Liver (tissue), 9 donors: ENCODE results near the gene FBXO38. TPM values are rescaled to one million over a fixed set of nuclear protein-coding genes. Genes with fewer than 3 reads are reported as not detected.

Experiments used
- DNase-seq: peaks from one replicate; pipeline ENCODE4 v3.0.0-alpha.2; 2017; ENCODE audit warnings: low spot score
- H3K27ac ChIP-seq, 2 donors: one replicate each; pipeline ENCODE4 v1.7.0; 2013; ENCODE audit warnings: inconsistent platforms in 2 of 2, low read length in 2 of 2, control low read depth in 1 of 2, low read depth in 1 of 2, mild to moderate bottlenecking in 1 of 2
- H3K27me3 ChIP-seq, 4 donors: one replicate each; pipeline versions ENCODE4 v1.6.1 to v1.7.0; 2013; ENCODE audit warnings: low read length in 3 of 4, inconsistent platforms in 1 of 4, mild to moderate bottlenecking in 1 of 4, moderate library complexity in 1 of 4; ENCODE audit not compliant: control insufficient read depth in 4 of 4, insufficient read depth in 4 of 4
- H3K36me3 ChIP-seq, 4 donors: one replicate each; pipeline versions ENCODE4 v1.6.1 to v1.7.0; 2013; ENCODE audit warnings: low read length in 3 of 4, mild to moderate bottlenecking in 3 of 4, low read depth in 1 of 4, moderate library complexity in 1 of 4; ENCODE audit not compliant: control insufficient read depth in 4 of 4, insufficient read depth in 3 of 4
- H3K4me1 ChIP-seq, 4 donors: one replicate each; pipeline versions ENCODE4 v1.6.1 to v1.7.0; 2013; ENCODE audit warnings: low read length in 3 of 4, mild to moderate bottlenecking in 3 of 4, moderate library complexity in 1 of 4; ENCODE audit not compliant: control insufficient read depth in 4 of 4, insufficient read depth in 4 of 4
- H3K4me3 ChIP-seq, 3 donors: one replicate each; pipeline versions ENCODE4 v1.6.1 to v1.7.0; 2013; ENCODE audit warnings: low read length in 3 of 3, control low read depth in 1 of 3, low read depth in 1 of 3, mild to moderate bottlenecking in 1 of 3
- H3K9ac ChIP-seq, 2 donors: one replicate each; pipeline ENCODE4 v1.7.0; 2013; ENCODE audit warnings: low read length in 2 of 2, mild to moderate bottlenecking in 2 of 2, moderate library complexity in 2 of 2, control low read depth in 1 of 2, low read depth in 1 of 2
- H3K9me3 ChIP-seq, 4 donors: one replicate each; pipeline versions ENCODE4 v1.6.1 to v1.7.0; 2013; ENCODE audit warnings: low read length in 3 of 4; ENCODE audit not compliant: control insufficient read depth in 4 of 4
- EGR1 ChIP-seq, 2 donors: IDR thresholded peaks; 2 replicates each; pipeline ENCODE4 v1.6.1; 2016 to 2018; ENCODE audit warnings: antibody characterized with exemption in 2 of 2, low read depth in 2 of 2
- FOXA1 ChIP-seq: IDR thresholded peaks from 2 replicates; pipeline ENCODE4 v1.6.1; 2016; ENCODE audit warnings: antibody characterized with exemption
- FOXA2 ChIP-seq: IDR thresholded peaks from 2 replicates; pipeline ENCODE4 v1.6.1; 2016; ENCODE audit warnings: antibody characterized with exemption
- GABPA ChIP-seq, 2 donors: IDR thresholded peaks in 1 of 2; conservative IDR thresholded peaks in 1 of 2; 2 replicates each; pipeline ENCODE4 v1.6.1; 2016; ENCODE audit warnings: antibody characterized with exemption in 2 of 2, mild to moderate bottlenecking in 1 of 2, moderate library complexity in 1 of 2
- HNF4A ChIP-seq, 2 donors: conservative IDR thresholded peaks; 2 replicates each; pipeline ENCODE4 v1.6.1; 2016; ENCODE audit warnings: antibody characterized with exemption in 2 of 2, mild to moderate bottlenecking in 2 of 2
- HNF4G ChIP-seq: IDR thresholded peaks from 2 replicates; pipeline ENCODE4 v1.6.1; 2016; ENCODE audit warnings: antibody characterized with exemption
- JUND ChIP-seq, 2 donors: IDR thresholded peaks; 2 replicates each; pipeline ENCODE4 v1.6.1; 2016; ENCODE audit warnings: antibody characterized with exemption in 2 of 2
- NR2F2 ChIP-seq: IDR thresholded peaks from 2 replicates; pipeline ENCODE4 v1.6.1; 2016; ENCODE audit warnings: antibody characterized with exemption
- RAD21 ChIP-seq, 2 donors: IDR thresholded peaks; 2 replicates each; pipeline ENCODE4 v1.6.1; 2016; ENCODE audit warnings: antibody characterized with exemption in 2 of 2, mild to moderate bottlenecking in 2 of 2
- RXRA ChIP-seq, 2 donors: IDR thresholded peaks; 2 replicates each; pipeline ENCODE4 v1.6.1; 2017 to 2018; ENCODE audit warnings: antibody characterized with exemption in 2 of 2, mild to moderate bottlenecking in 1 of 2
- SP1 ChIP-seq: IDR thresholded peaks from 2 replicates; pipeline ENCODE4 v1.6.1; 2018; ENCODE audit warnings: antibody characterized with exemption, mild to moderate bottlenecking
- TAF1 ChIP-seq: conservative IDR thresholded peaks from 2 replicates; pipeline ENCODE4 v1.6.1; 2016; ENCODE audit warnings: antibody characterized with exemption, mild to moderate bottlenecking
- YY1 ChIP-seq: IDR thresholded peaks from 2 replicates; pipeline ENCODE4 v1.6.1; 2016; ENCODE audit warnings: antibody characterized with exemption, mild to moderate bottlenecking
- WGBS: extraction: QIAGEN DNeasy Blood & Tissue Kit; methylation state at CpG from one replicate; pipeline ENCODE4 v1.1.7; 2013; 5-methylcytosine and 5-hydroxymethylcytosine counted together
- polyA plus RNA-seq, 2 donors: library from polyadenylated mRNA; stranded (reverse) in 1 of 2; unstranded in 1 of 2; fragments of 200-250 nt in 1 of 2; fragments of >200 nt in 1 of 2; fragmentation: Nextera tagmentation in 1 of 2; extraction: Ambion mirVana in 1 of 2; gene quantifications; one replicate each; pipeline versions ENCODE4 v1.2.1 to v1.2.3, GENCODE V29; 2013 to 2015
- total RNA-seq, 2 donors: library from RNA; depleted of rRNA; stranded (reverse); fragments of >200 nt; gene quantifications; one replicate each; pipeline ENCODE4 v1.2.3, GENCODE V29; 2014
- TF ChIP-seq, protein P1 (sequence below): fragments of 150-350 bp; IDR thresholded peaks from 2 replicates; pipeline ENCODE4 v1.5.1; 2017; ENCODE audit warnings: improper control_type of control experiment, low read depth, low read length; ENCODE audit not compliant: missing input control
- TF ChIP-seq, protein P2 (sequence below): IDR thresholded peaks from 2 replicates; pipeline ENCODE4 v1.6.1; 2016; ENCODE audit warnings: antibody characterized with exemption, mild to moderate bottlenecking
- TF ChIP-seq, protein P3 (sequence below): IDR thresholded peaks from 2 replicates; pipeline ENCODE4 v1.6.1; 2016; ENCODE audit warnings: antibody characterized with exemption
- TF ChIP-seq, protein P4 (sequence below): IDR thresholded peaks from 2 replicates; pipeline ENCODE4 v1.6.1; 2016; ENCODE audit warnings: antibody characterized with exemption
- TF ChIP-seq, protein P5 (sequence below): IDR thresholded peaks from 2 replicates; pipeline ENCODE4 v1.6.1; 2016; ENCODE audit warnings: antibody characterized with exemption
- donor health status: healthy.
- donor health status: healthy.
- donor health status: healthy.
- donor health status: healthy.
- donor health status: healthy.

FBXO38 gene
- total and polyA plus RNA-seq, 4 donors: 8.2 to 40.9 (median 25.3) TPM

DNA sequence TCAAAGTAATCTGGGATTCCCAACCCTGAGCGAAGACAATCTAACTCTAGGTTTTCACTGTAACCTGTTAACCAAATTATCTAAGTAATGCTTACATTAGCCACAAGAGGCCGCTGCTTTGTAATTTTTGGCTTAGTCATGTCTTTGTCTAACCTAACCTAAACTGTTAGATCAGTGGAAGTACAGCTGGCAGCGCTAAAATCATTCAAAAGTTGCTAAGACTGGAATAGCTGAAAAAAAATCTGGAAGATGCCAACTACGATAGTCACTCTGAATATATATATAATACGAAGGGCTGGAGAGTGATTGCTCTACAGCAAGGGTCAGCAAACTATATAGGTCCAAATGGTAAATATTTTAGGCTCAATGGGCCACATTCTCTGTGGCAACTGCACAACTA lies 60.2 kb downstream of the FBXO38 start:
- no peak overlapping the region for H3K27ac ChIP-seq
- WGBS: 27% methylated on average over 5 of the region's 5 CpGs
- TF ChIP-seq TAF1 (no peak), YY1 (no peak), JUND (IDR thresholded peaks at IDR 0.05) (no peak), NR2F2 (no peak), GABPA (IDR thresholded peaks at IDR 0.05 in 1 of 2, conservative IDR thresholded peaks at IDR 0.05 in 1 of 2) (no peak), FOXA2 (no peak), RXRA (IDR thresholded peaks at IDR 0.05) (peak; percentile 20 to 38), HNF4G (no peak), RAD21 (IDR thresholded peaks at IDR 0.05) (peak; percentile 96), SP1 (no peak), EGR1 (IDR thresholded peaks at IDR 0.05; ENCODE audit: low read depth in 2 of 2) (no peak), HNF4A (conservative IDR thresholded peaks at IDR 0.05) (no peak), FOXA1 (no peak)
- TF ChIP-seq, protein P1, sequence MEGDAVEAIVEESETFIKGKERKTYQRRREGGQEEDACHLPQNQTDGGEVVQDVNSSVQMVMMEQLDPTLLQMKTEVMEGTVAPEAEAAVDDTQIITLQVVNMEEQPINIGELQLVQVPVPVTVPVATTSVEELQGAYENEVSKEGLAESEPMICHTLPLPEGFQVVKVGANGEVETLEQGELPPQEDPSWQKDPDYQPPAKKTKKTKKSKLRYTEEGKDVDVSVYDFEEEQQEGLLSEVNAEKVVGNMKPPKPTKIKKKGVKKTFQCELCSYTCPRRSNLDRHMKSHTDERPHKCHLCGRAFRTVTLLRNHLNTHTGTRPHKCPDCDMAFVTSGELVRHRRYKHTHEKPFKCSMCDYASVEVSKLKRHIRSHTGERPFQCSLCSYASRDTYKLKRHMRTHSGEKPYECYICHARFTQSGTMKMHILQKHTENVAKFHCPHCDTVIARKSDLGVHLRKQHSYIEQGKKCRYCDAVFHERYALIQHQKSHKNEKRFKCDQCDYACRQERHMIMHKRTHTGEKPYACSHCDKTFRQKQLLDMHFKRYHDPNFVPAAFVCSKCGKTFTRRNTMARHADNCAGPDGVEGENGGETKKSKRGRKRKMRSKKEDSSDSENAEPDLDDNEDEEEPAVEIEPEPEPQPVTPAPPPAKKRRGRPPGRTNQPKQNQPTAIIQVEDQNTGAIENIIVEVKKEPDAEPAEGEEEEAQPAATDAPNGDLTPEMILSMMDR: peak; percentile 77
- TF ChIP-seq, protein P2, sequence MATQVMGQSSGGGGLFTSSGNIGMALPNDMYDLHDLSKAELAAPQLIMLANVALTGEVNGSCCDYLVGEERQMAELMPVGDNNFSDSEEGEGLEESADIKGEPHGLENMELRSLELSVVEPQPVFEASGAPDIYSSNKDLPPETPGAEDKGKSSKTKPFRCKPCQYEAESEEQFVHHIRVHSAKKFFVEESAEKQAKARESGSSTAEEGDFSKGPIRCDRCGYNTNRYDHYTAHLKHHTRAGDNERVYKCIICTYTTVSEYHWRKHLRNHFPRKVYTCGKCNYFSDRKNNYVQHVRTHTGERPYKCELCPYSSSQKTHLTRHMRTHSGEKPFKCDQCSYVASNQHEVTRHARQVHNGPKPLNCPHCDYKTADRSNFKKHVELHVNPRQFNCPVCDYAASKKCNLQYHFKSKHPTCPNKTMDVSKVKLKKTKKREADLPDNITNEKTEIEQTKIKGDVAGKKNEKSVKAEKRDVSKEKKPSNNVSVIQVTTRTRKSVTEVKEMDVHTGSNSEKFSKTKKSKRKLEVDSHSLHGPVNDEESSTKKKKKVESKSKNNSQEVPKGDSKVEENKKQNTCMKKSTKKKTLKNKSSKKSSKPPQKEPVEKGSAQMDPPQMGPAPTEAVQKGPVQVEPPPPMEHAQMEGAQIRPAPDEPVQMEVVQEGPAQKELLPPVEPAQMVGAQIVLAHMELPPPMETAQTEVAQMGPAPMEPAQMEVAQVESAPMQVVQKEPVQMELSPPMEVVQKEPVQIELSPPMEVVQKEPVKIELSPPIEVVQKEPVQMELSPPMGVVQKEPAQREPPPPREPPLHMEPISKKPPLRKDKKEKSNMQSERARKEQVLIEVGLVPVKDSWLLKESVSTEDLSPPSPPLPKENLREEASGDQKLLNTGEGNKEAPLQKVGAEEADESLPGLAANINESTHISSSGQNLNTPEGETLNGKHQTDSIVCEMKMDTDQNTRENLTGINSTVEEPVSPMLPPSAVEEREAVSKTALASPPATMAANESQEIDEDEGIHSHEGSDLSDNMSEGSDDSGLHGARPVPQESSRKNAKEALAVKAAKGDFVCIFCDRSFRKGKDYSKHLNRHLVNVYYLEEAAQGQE: no peak
- TF ChIP-seq, protein P3, sequence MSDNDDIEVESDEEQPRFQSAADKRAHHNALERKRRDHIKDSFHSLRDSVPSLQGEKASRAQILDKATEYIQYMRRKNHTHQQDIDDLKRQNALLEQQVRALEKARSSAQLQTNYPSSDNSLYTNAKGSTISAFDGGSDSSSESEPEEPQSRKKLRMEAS: peak; percentile 15
- TF ChIP-seq, protein P4, sequence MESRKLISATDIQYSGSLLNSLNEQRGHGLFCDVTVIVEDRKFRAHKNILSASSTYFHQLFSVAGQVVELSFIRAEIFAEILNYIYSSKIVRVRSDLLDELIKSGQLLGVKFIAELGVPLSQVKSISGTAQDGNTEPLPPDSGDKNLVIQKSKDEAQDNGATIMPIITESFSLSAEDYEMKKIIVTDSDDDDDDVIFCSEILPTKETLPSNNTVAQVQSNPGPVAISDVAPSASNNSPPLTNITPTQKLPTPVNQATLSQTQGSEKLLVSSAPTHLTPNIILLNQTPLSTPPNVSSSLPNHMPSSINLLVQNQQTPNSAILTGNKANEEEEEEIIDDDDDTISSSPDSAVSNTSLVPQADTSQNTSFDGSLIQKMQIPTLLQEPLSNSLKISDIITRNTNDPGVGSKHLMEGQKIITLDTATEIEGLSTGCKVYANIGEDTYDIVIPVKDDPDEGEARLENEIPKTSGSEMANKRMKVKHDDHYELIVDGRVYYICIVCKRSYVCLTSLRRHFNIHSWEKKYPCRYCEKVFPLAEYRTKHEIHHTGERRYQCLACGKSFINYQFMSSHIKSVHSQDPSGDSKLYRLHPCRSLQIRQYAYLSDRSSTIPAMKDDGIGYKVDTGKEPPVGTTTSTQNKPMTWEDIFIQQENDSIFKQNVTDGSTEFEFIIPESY: no peak
- TF ChIP-seq, protein P5, sequence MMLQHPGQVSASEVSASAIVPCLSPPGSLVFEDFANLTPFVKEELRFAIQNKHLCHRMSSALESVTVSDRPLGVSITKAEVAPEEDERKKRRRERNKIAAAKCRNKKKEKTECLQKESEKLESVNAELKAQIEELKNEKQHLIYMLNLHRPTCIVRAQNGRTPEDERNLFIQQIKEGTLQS: no peak
- no peak overlapping the region for H3K9ac ChIP-seq
- no peak overlapping the region for H3K4me3 ChIP-seq
- no peaks in the 10 kb centered on the region for H3K27me3 ChIP-seq
- no peak for DNase-seq
- H3K9me3 ChIP-seq: no peaks in the 10 kb centered on the region
- H3K36me3 ChIP-seq: peaks cover 1 to 43% (median 27%) of the 10 kb centered on the region in 4 donors
- peaks cover 0 to 3% (median 1%) of the 10 kb centered on the region in 4 donors for H3K4me1 ChIP-seq
